ENCODE measurements around the gene LDB2.

DNA sequence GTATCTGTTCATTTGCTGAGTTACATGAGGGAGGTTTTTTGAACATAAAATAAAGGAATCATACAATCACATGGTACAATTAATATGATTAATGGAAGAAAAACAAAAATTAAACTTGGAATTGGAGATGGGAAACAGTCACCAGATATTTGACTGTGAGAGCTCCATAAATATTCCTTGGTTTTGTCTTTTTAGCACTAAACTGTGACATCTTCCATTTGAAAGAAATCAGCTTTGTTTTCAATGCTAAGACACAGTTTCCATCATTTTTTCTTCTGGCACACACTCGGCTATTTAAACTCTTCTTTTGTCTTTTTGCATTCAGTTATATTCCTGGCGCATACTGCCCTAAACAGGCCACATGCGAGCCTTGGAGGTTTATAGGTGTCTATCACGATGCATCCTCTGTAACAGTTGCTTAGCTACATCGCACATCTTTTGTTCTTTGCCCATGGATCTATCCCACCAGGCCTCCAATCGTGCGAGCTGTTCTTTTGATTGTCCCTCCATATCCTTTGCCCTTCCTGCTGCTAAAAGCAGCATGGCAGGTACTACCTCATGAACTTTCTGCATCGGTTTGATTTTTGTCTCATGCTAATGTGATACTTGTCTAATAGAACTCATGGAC, 158.3 kb downstream of the LDB2 start:
- TF ChIP-seq CTCF (IDR thresholded peaks at IDR 0.05) (no peak), EP300 (IDR thresholded peaks at IDR 0.05) (no peak), POLR2A (IDR thresholded peaks at IDR 0.05; ENCODE audit: low read length) (no peak), HOXA7 (CRISPR knock-in tag; IDR thresholded peaks at IDR 0.05) (no peak), RCOR1 (IDR thresholded peaks at IDR 0.05; ENCODE audit: low read depth, low read length) (no peak), MAFK (IDR thresholded peaks at IDR 0.05; ENCODE audit: partially characterized antibody) (no peak), MYC (IDR thresholded peaks at IDR 0.05; ENCODE audit: borderline replicate concordance, low read length) (no peak), ELK1 (IDR thresholded peaks at IDR 0.05; ENCODE audit: low read depth, low read length) (no peak), RFX5 (IDR thresholded peaks at IDR 0.05) (no peak), RAD21 (conservative IDR thresholded peaks at IDR 0.05 in 1 of 2, IDR thresholded peaks at IDR 0.05 in 1 of 2) (no peak), HDAC2 (IDR thresholded peaks at IDR 0.05) (no peak), ZFP36 (IDR thresholded peaks at IDR 0.05; ENCODE audit: borderline replicate concordance, partially characterized antibody) (no peak)
- TF ChIP-seq, protein P1, sequence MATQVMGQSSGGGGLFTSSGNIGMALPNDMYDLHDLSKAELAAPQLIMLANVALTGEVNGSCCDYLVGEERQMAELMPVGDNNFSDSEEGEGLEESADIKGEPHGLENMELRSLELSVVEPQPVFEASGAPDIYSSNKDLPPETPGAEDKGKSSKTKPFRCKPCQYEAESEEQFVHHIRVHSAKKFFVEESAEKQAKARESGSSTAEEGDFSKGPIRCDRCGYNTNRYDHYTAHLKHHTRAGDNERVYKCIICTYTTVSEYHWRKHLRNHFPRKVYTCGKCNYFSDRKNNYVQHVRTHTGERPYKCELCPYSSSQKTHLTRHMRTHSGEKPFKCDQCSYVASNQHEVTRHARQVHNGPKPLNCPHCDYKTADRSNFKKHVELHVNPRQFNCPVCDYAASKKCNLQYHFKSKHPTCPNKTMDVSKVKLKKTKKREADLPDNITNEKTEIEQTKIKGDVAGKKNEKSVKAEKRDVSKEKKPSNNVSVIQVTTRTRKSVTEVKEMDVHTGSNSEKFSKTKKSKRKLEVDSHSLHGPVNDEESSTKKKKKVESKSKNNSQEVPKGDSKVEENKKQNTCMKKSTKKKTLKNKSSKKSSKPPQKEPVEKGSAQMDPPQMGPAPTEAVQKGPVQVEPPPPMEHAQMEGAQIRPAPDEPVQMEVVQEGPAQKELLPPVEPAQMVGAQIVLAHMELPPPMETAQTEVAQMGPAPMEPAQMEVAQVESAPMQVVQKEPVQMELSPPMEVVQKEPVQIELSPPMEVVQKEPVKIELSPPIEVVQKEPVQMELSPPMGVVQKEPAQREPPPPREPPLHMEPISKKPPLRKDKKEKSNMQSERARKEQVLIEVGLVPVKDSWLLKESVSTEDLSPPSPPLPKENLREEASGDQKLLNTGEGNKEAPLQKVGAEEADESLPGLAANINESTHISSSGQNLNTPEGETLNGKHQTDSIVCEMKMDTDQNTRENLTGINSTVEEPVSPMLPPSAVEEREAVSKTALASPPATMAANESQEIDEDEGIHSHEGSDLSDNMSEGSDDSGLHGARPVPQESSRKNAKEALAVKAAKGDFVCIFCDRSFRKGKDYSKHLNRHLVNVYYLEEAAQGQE (IDR thresholded peaks at IDR 0.05), result no peak

Data from A549 (cell line).